ENCODE measurements around the gene CANT1.
"Not testable (repeated sequence)": the region's sequence is repeated elsewhere in the genome, so short reads cannot be mapped to it uniquely, and the experiment has no call there.

Gene CANT1

GRCh38 chr17:79027274-79027924, 17.8 kb upstream of the CANT1 start:
- DNase-seq: no peak

- DNase-seq: no peak
These were observed 17.1 kb upstream of the CANT1 start for GRCh38 chr17:79026376-79027273.

GRCh38 chr17:79024901-79025737, 15.6 kb upstream of the CANT1 start:
- DNase-seq: no peak

- peak in 1 of 2 donors; percentile 4 for DNase-seq
These were observed 14.6 kb upstream of the CANT1 start, which contains the start of gene C1QTNF1 for GRCh38 chr17:79023886-79024771. C1QTNF1 (plus strand) TSS chr17:79024169; CDS start chr17:79043969, 19,800 bp downstream.

GRCh38 chr17:79023180-79023705, 13.7 kb upstream of the CANT1 start:
- DNase-seq: no peak

GRCh38 chr17:79022507-79022991, 13.0 kb upstream of the CANT1 start:
- no peak for DNase-seq

GRCh38 chr17:79021929-79022328, 12.4 kb upstream of the CANT1 start:
- not testable (repeated sequence) for DNase-seq

- no peak for DNase-seq
These were observed 11.2 kb upstream of the CANT1 start for GRCh38 chr17:79020631-79021301.

- DNase-seq: peak; percentile 75 to 77
These were observed 10.3 kb upstream of the CANT1 start for GRCh38 chr17:79019632-79020584.

GRCh38 chr17:79019261-79019631, 9.7 kb upstream of the CANT1 start:
- DNase-seq: no peak

- DNase-seq: no peak
These were observed 8.8 kb upstream of the CANT1 start for GRCh38 chr17:79018370-79018695.

GRCh38 chr17:79017546-79018369, 8.2 kb upstream of the CANT1 start:
- DNase-seq: no peak

- DNase-seq: no peak
These were observed 4.7 kb upstream of the CANT1 start for GRCh38 chr17:79014158-79014758.

GRCh38 chr17:79012563-79013134, 3.1 kb upstream of the CANT1 start:
- no peak for DNase-seq

GRCh38 chr17:79011451-79012147, 2.0 kb upstream of the CANT1 start:
- DNase-seq: peak in 1 of 2 donors; percentile 11

GRCh38 chr17:79010304-79010646, 711 bp upstream of the CANT1 start:
- no peak for DNase-seq

GRCh38 chr17:79008666-79009387, 737 bp downstream of the CANT1 start:
- no peak for DNase-seq

All from inflammatory macrophage (primary cell).